HepG2 (cell line): ENCODE results near the gene NUDT14. TPM values are rescaled to one million over a fixed set of nuclear protein-coding genes. Genes with fewer than 3 reads are reported as not detected.

ENCODE experiments used
- ATAC-seq: fragments of 200-7000 bp; cut with Tn5 transposase; 3 replicates; pipeline ENCODE4 v1.9.1; 2020; ENCODE audit warnings: mild to moderate bottlenecking, moderate library complexity
- BruUV-seq: library from RNA; stranded (reverse); fragments of 400-500 nt; replicated peaks from 2 replicates; lab custom pipeline; 2021; lab: Mats Ljungman, UMichigan
- CTCF ChIA-PET: fragments of 300-600 bp; formaldehyde crosslinking; extraction: SDS; loops from one replicate; lab custom pipeline; 2021; ENCODE audit warnings: low total read pairs, inconsistent platforms, low intra/inter-chr PET ratio; lab: Yijun Ruan, JAX
- POLR2A ChIA-PET: fragments of 350-600 bp; sonication (Branson Sonifier 250); formaldehyde crosslinking; loops from one replicate; lab custom pipeline; 2020; ENCODE audit warnings: antibody characterized with exemption, inconsistent platforms; lab: Yijun Ruan, JAX
- DNase-seq: peaks from one replicate; pipeline ENCODE4 v3.0.0-alpha.2; 2015; ENCODE audit warnings: low spot score
- FAIRE-seq: peaks from 3 replicates; lab custom pipeline; 2011; peaks lifted over from hg19 to GRCh38; lab: Jason Lieb, UNC
- H2AFZ ChIP-seq: one replicate; pipeline ENCODE4 v1.6.1; 2011; ENCODE audit warnings: low read length, inconsistent platforms
- H3K27ac ChIP-seq: fragments of 300-600 bp; 3 replicates; pipeline ENCODE4 v1.8.0; 2011; ENCODE audit warnings: mixed run types, mild to moderate bottlenecking, mixed read lengths, low read length, inconsistent platforms; ENCODE audit not compliant: insufficient read depth; ENCODE audit errors: extremely low read length
- H3K27me3 ChIP-seq, 2 experiments: fragments of 200-600 bp in 1 of 2; 2 replicates in 1 of 2; 3 replicates in 1 of 2; pipeline versions ENCODE4 v1.6.0 to v1.8.0; 2011; ENCODE audit warnings: low read length in 2 of 2, mild to moderate bottlenecking in 2 of 2, moderate library complexity in 2 of 2, inconsistent platforms in 1 of 2; ENCODE audit not compliant: insufficient read depth in 2 of 2, control insufficient read depth in 1 of 2
- H3K36me3 ChIP-seq, 2 experiments: fragments of 200-600 bp in 1 of 2; replicated peaks in 1 of 2; 2 replicates in 1 of 2; 3 replicates in 1 of 2; pipeline versions ENCODE4 v1.5.1 to v1.8.0; 2011; ENCODE audit warnings: low read length in 2 of 2, inconsistent platforms in 1 of 2; ENCODE audit not compliant: insufficient read depth in 2 of 2, control insufficient read depth in 1 of 2
- H3K4me1 ChIP-seq: 2 replicates; pipeline ENCODE4 v1.5.1; 2012; ENCODE audit warnings: low read length, inconsistent platforms; ENCODE audit not compliant: insufficient read depth
- H3K4me2 ChIP-seq: 2 replicates; pipeline ENCODE4 v1.6.0; 2011; ENCODE audit warnings: low read depth, low read length, inconsistent platforms
- H3K4me3 ChIP-seq, 3 experiments: fragments of 200-600 bp in 1 of 3; sonication (generic), shearing (Covaris generic) in 1 of 3; replicated peaks in 1 of 3; 2 replicates each; pipeline ENCODE4 v1.5.1; 2011 to 2016; ENCODE audit warnings: low read length in 3 of 3, inconsistent platforms in 2 of 3, low read depth in 2 of 3, mild to moderate bottlenecking in 2 of 3, control low read depth in 1 of 3, mixed read lengths in 1 of 3; ENCODE audit not compliant: insufficient read depth in 1 of 3
- H3K79me2 ChIP-seq: one replicate; pipeline ENCODE4 v1.6.1; 2011; ENCODE audit warnings: low read length, inconsistent platforms; ENCODE audit not compliant: insufficient read depth
- H3K9ac ChIP-seq: 2 replicates; pipeline ENCODE4 v1.6.0; 2011; ENCODE audit warnings: mild to moderate bottlenecking, low read depth, low read length, inconsistent platforms; ENCODE audit not compliant: insufficient read depth
- H3K9me3 ChIP-seq: 2 replicates; pipeline ENCODE4 v1.5.1; 2012; ENCODE audit warnings: mild to moderate bottlenecking, low read length
- H4K20me1 ChIP-seq: 2 replicates; pipeline ENCODE4 v1.6.0; 2011; ENCODE audit warnings: inconsistent platforms, mild to moderate bottlenecking, low read length, moderate library complexity; ENCODE audit not compliant: insufficient read depth
- CERS6 ChIP-seq: sonication (generic); formaldehyde crosslinking; IDR thresholded peaks from 2 replicates; pipeline ENCODE4 v1.5.0; 2020; ENCODE audit warnings: missing genetic modification reagents
- KLF11 ChIP-seq: IDR thresholded peaks from 2 replicates; pipeline ENCODE4 v1.6.1; 2016; ENCODE audit warnings: missing compliant biosample characterization
- NFKBIZ ChIP-seq: IDR thresholded peaks from 2 replicates; pipeline ENCODE4 v1.6.1; 2018; ENCODE audit warnings: missing genetic modification reagents, missing compliant biosample characterization
- PRMT3 ChIP-seq: sonication (generic); formaldehyde crosslinking; IDR thresholded peaks from 2 replicates; pipeline ENCODE4 v1.8.1; 2022; ENCODE audit warnings: low read depth, mild to moderate bottlenecking, moderate library complexity, missing genetic modification reagents, borderline replicate concordance
- TOPORS ChIP-seq: sonication (generic); formaldehyde crosslinking; IDR thresholded peaks from 2 replicates; pipeline ENCODE4 v1.8.0; 2023; ENCODE audit warnings: mild to moderate bottlenecking, missing genetic modification reagents
- ZFP36L2 ChIP-seq: sonication (generic); formaldehyde crosslinking; IDR thresholded peaks from 2 replicates; pipeline ENCODE4 v1.4.0; 2020; ENCODE audit warnings: missing genetic modification reagents
- ZMYM3 ChIP-seq: sonication (generic); formaldehyde crosslinking; IDR thresholded peaks from 2 replicates; pipeline ENCODE4 v1.5.1; 2020; ENCODE audit warnings: mild to moderate bottlenecking, missing genetic modification reagents
- ZNF3 ChIP-seq: IDR thresholded peaks from 2 replicates; pipeline ENCODE4 v1.7.0; 2017; ENCODE audit warnings: inconsistent platforms
- ZNF629 ChIP-seq: sonication (generic); formaldehyde crosslinking; conservative IDR thresholded peaks from 2 replicates; pipeline ENCODE4 v1.5.0; 2020; ENCODE audit warnings: missing genetic modification reagents
- ZSCAN9 ChIP-seq: IDR thresholded peaks from 2 replicates; pipeline ENCODE4 v1.6.1; 2016; ENCODE audit warnings: borderline replicate concordance
- WGBS: methylation state at CpG from one replicate; pipeline ENCODE4 v1.1.6; 2017; ENCODE audit warnings: low lambda C conversion rate; 5-methylcytosine and 5-hydroxymethylcytosine counted together
- in situ Hi-C: cut with HindIII; loops from 2 replicates; pipeline ENCODE4 v1.10.0; 2017; ENCODE audit warnings: low pct_unique_long_range_greater_than_20kb; ENCODE audit not compliant: extremely low pct_ligation_motif_present
- intact Hi-C: fragments of 100-400 bp; cut with micrococcal nuclease; formaldehyde crosslinking; loops from one replicate; pipeline ENCODE4 v1.10.0; 2022; ENCODE audit not compliant: unreplicated experiment
- polyA plus RNA-seq, 8 experiments: library from polyadenylated mRNA; depleted of rRNA in 3 of 8; stranded (reverse) in 7 of 8; unstranded in 1 of 8; fragments of >200 nt; fragmentation: Illumina TruSeq in 4 of 8; extraction: Trizol in 4 of 8; gene quantifications; 2 replicates each; pipeline versions ENCODE4 v1.2.1 to v1.2.3, GENCODE V29; 2011 to 2016; ENCODE audit warnings: low read depth in 4 of 8, missing spikeins in 1 of 8, mixed read lengths in 1 of 8; ENCODE audit not compliant: insufficient read depth in 1 of 8
- total RNA-seq, 5 experiments: library from RNA; depleted of rRNA; stranded (reverse); fragments of >200 nt; fragmentation: Illumina TruSeq; extraction: Trizol; gene quantifications; 2 replicates each; pipeline ENCODE4 v1.2.3, GENCODE V29; 2016; ENCODE audit warnings: low read depth in 1 of 5
- TF ChIP-seq, protein P1 (sequence below): sonication (generic); formaldehyde crosslinking; IDR thresholded peaks from 2 replicates; pipeline ENCODE4 v1.8.0; 2022; ENCODE audit warnings: missing genetic modification reagents, mild to moderate bottlenecking, borderline replicate concordance

NUDT14 gene
- total and polyA plus RNA-seq, 2 of the 13 experiments (the other 11 are each of a cell fraction or from before 2014, with no cell fraction given), result 5.8 to 6.1 TPM

DNA sequence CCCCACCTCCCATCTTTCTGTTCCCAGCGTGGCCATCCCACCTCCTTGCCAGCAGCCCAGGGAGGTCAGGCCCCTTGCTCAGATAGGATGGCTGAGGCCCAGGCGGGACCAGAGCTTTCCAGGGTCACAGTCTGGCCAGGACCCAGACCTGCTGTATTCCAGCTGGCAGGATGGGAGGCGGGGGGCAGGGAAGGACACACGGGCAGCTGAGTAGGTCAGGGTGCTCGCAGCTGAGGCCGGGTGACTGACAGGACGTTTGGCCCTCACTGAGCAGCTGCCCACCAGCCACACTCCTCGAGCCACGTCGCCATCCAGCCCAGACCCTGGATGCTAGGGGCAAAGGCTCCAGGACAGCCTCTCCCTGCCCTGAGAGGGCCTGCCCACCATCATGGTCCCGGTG is 4.0 kb downstream of the NUDT14 start:
- ATAC-seq (no peak), DNase-seq (no peak), FAIRE-seq (no peak)
- Histone ChIP-seq H3K79me2 (no peaks in the 10 kb centered on the region), H3K4me2 (no peak overlapping the region), H3K4me3 (no peak overlapping the region), H3K9ac (no peak overlapping the region), H3K27ac (no peak overlapping the region), H3K36me3 (no peaks in the 10 kb centered on the region), H3K4me1 (peaks cover 14% of the 10 kb centered on the region; the same call in 1 of the 2 replicates), H4K20me1 (0 out of 2 replicates have a peak, but pooled peaks cover 3% of the 10 kb centered on the region), H2AFZ (no peak overlapping the region), H3K9me3 (no peaks in the 10 kb centered on the region), H3K27me3 (peaks cover 23 to 87% of the 10 kb centered on the region in 2 experiments)
- WGBS, result 0% methylated on average over 1 of the region's 11 CpGs
- POLR2A ChIA-PET, result no interaction called here
- in situ Hi-C loops, result no loop called here
- BruUV-seq, result no TSS peak
- 0 out of 2 replicates have a peak, but pooled peaks have one; percentile 28 for TF ChIP-seq ZMYM3
- TF ChIP-seq ZNF629 (CRISPR knock-in tag), result peak; percentile 83
- TF ChIP-seq KLF11 (CRISPR knock-in tag), result no peak
- intact Hi-C loops, result no loop called here
- CTCF ChIA-PET, result no interaction called here

DNA sequence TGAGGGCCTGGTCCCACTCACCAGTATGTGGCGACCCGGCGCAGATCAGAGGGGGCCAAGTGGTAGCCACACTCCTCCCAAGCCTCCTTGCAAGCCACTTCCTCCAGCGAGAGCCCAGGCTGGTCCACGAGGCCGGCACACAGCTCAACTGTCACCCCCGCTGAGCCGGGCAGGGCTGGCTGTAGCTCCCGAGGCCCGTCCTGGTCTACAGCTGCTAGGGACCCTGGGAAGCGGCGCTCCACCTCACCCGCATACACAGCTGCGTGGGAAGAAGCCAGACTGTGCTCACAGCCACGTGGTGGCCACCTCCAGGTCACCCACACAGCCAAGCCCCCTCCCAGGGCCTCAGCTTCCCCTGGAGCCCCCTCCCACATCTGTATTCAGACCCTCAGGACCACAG is 4.6 kb downstream of the NUDT14 start:
- Histone ChIP-seq H3K79me2 (no peaks in the 10 kb centered on the region), H3K27ac (no peak overlapping the region), H3K4me3 (no peak overlapping the region), H3K4me2 (no peak overlapping the region), H2AFZ (no peak overlapping the region), H4K20me1 (0 out of 2 replicates have a peak, but pooled peaks cover 3% of the 10 kb centered on the region)
- in situ Hi-C loops, result no loop called here
- no peak for ATAC-seq
- no peak for DNase-seq
- CTCF ChIA-PET, result no interaction called here
- no peak for FAIRE-seq
- TF ChIP-seq ZFP36L2 (no peak), NFKBIZ (no peak), ZNF3 (CRISPR knock-in tag) (no peak), ZSCAN9 (CRISPR knock-in tag) (no peak), PRMT3 (CRISPR knock-in tag) (no peak), TOPORS (CRISPR knock-in tag) (no peak), CERS6 (CRISPR knock-in tag) (no peak)
- TF ChIP-seq, protein P1, sequence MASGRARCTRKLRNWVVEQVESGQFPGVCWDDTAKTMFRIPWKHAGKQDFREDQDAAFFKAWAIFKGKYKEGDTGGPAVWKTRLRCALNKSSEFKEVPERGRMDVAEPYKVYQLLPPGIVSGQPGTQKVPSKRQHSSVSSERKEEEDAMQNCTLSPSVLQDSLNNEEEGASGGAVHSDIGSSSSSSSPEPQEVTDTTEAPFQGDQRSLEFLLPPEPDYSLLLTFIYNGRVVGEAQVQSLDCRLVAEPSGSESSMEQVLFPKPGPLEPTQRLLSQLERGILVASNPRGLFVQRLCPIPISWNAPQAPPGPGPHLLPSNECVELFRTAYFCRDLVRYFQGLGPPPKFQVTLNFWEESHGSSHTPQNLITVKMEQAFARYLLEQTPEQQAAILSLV (CRISPR knock-in tag), result no peak
- TF ChIP-seq, all 625 proteins: peak for 0
- Histone ChIP-seq H3K9me3 (no peaks in the 10 kb centered on the region), H3K4me1 (peaks cover 8% of the 10 kb centered on the region; the same call in 1 of the 2 replicates), H3K36me3 (no peaks in the 10 kb centered on the region), H3K9ac (no peak overlapping the region), H3K27me3 (peaks cover 23 to 87% of the 10 kb centered on the region in 2 experiments)
- POLR2A ChIA-PET, result no interaction called here
- intact Hi-C loops, result no loop called here
- WGBS, result 12% methylated on average over 5 of the region's 15 CpGs
- BruUV-seq, result no TSS peak
